ENCODE data around the gene HTD2. TPM values are rescaled to one million over a fixed set of nuclear protein-coding genes. Genes with fewer than 3 reads are reported as not detected.

The HTD2 gene
- total RNA-seq, 1 donor from 2014 or later, result 10.3 TPM

GRCh38 chr3:58333206-58334012, 27.1 kb downstream of the HTD2 start:
- no peak for FAIRE-seq

GRCh38 chr3:58334013-58334321, 27.6 kb downstream of the HTD2 start:
- Histone ChIP-seq H3K36me3 (ENCODE audit: control insufficient read depth, insufficient read depth, low read length) (no peaks in the 10 kb centered on the region), H3K27me3 (ENCODE audit: control insufficient read depth, insufficient read depth, low read length) (no peaks in the 10 kb centered on the region), H3K4me3 (ENCODE audit: low read depth, low read length) (peak overlapping the region; percentile 63)
- no peak for DNase-seq (ENCODE audit: low read depth)
- TF ChIP-seq CTCF (IDR thresholded peaks at IDR 0.05; ENCODE audit: insufficient read depth, low read length, severe bottlenecking), result no peak
- no peak for FAIRE-seq

More at GRCh38 chr3:58333206-58334012, 27.1 kb downstream of the HTD2 start:
- no peaks in the 10 kb centered on the region for H3K36me3 ChIP-seq (ENCODE audit: control insufficient read depth, insufficient read depth, low read length)
- no peaks in the 10 kb centered on the region for H3K27me3 ChIP-seq (ENCODE audit: control insufficient read depth, insufficient read depth, low read length)
- no peak for DNase-seq (ENCODE audit: low read depth)
- TF ChIP-seq CTCF (IDR thresholded peaks at IDR 0.05; ENCODE audit: insufficient read depth, low read length, severe bottlenecking), result no peak
- peak overlapping the region; percentile 63 for H3K4me3 ChIP-seq (ENCODE audit: low read depth, low read length)

GRCh38 chr3:58334506-58334884, 28.2 kb downstream of the HTD2 start:
- Histone ChIP-seq H3K27me3 (ENCODE audit: control insufficient read depth, insufficient read depth, low read length) (no peaks in the 10 kb centered on the region), H3K36me3 (ENCODE audit: control insufficient read depth, insufficient read depth, low read length) (no peaks in the 10 kb centered on the region), H3K4me3 (ENCODE audit: low read depth, low read length) (no peak overlapping the region)
- no peak for DNase-seq (ENCODE audit: low read depth)
- TF ChIP-seq CTCF (IDR thresholded peaks at IDR 0.05; ENCODE audit: insufficient read depth, low read length, severe bottlenecking), result no peak
- no peak for FAIRE-seq

- FAIRE-seq, result no peak
These were observed 29.3 kb downstream of the HTD2 start for GRCh38 chr3:58335652-58335947.

GRCh38 chr3:58336135-58336882, 30.0 kb downstream of the HTD2 start:
- Histone ChIP-seq H3K27me3 (ENCODE audit: control insufficient read depth, insufficient read depth, low read length) (no peaks in the 10 kb centered on the region), H3K4me3 (ENCODE audit: low read depth, low read length) (no peak overlapping the region), H3K36me3 (ENCODE audit: control insufficient read depth, insufficient read depth, low read length) (no peaks in the 10 kb centered on the region)
- FAIRE-seq (no peak), DNase-seq (ENCODE audit: low read depth) (peak; percentile 43)
- no peak for TF ChIP-seq CTCF (IDR thresholded peaks at IDR 0.05; ENCODE audit: insufficient read depth, low read length, severe bottlenecking)

More at GRCh38 chr3:58335652-58335947, 29.3 kb downstream of the HTD2 start:
- no peak for DNase-seq (ENCODE audit: low read depth)
- TF ChIP-seq CTCF (IDR thresholded peaks at IDR 0.05; ENCODE audit: insufficient read depth, low read length, severe bottlenecking), result no peak
- Histone ChIP-seq H3K4me3 (ENCODE audit: low read depth, low read length) (no peak overlapping the region), H3K27me3 (ENCODE audit: control insufficient read depth, insufficient read depth, low read length) (no peaks in the 10 kb centered on the region), H3K36me3 (ENCODE audit: control insufficient read depth, insufficient read depth, low read length) (no peaks in the 10 kb centered on the region)
